PFSK-1 (cell line): ENCODE data around the gene GTF2H4.

Experiments
- FOXP2 ChIP-seq: optimal IDR thresholded peaks from 2 replicates; pipeline ENCODE3; 2011; ENCODE audit warnings: borderline replicate concordance, control low read depth, inconsistent platforms; ENCODE audit not compliant: insufficient read depth; ENCODE audit errors: extremely low read length, extremely low read depth
- POLR2AphosphoS5 ChIP-seq: IDR thresholded peaks from 2 replicates; pipeline ENCODE4 v1.6.1; 2012; ENCODE audit warnings: low read depth, mild to moderate bottlenecking, control low read depth, low read length, moderate library complexity
- SIN3A ChIP-seq: IDR thresholded peaks from 2 replicates; pipeline ENCODE4 v1.6.1; 2012; ENCODE audit warnings: mild to moderate bottlenecking, low read length, moderate library complexity, borderline replicate concordance; ENCODE audit not compliant: insufficient read depth
- TAF1 ChIP-seq: IDR thresholded peaks from 2 replicates; pipeline ENCODE4 v1.6.1; 2012; ENCODE audit warnings: low read length, control low read depth, borderline replicate concordance; ENCODE audit not compliant: insufficient read depth
- TF ChIP-seq, protein P1 (sequence below), 2 experiments: IDR thresholded peaks; 2 replicates each; pipeline versions ENCODE4 v1.6.1 to v1.8.0; 2011 to 2012; ENCODE audit warnings: low read depth in 2 of 2, low read length in 2 of 2, control low read depth in 1 of 2, inconsistent platforms in 1 of 2, mild to moderate bottlenecking in 1 of 2, moderate library complexity in 1 of 2; ENCODE audit not compliant: insufficient read depth in 1 of 2

GTF2H4 gene

DNA sequence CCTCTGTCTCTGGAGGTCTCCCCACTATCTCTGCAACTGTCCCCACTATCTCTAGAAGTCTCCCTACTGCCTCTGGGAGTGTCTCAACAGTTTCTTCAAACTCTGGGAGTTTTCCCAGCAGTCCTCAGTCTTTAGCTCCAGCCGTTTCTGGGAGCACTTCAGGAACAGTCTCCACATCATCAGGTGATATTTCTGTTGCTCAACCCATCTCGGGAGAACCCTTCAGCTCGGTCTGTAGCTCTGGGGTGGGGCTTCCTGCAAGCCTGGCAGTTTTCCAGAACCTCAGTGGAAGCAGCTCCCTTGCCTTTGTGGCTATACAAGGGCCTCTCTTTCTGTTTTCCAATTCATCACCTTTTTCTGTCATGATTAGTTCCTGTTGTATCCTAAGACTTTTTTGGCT is 27.0 kb downstream of the GTF2H4 start:
- TF ChIP-seq POLR2AphosphoS5 (no peak), FOXP2 (no peak), TAF1 (no peak), SIN3A (no peak)
- TF ChIP-seq, protein P1, sequence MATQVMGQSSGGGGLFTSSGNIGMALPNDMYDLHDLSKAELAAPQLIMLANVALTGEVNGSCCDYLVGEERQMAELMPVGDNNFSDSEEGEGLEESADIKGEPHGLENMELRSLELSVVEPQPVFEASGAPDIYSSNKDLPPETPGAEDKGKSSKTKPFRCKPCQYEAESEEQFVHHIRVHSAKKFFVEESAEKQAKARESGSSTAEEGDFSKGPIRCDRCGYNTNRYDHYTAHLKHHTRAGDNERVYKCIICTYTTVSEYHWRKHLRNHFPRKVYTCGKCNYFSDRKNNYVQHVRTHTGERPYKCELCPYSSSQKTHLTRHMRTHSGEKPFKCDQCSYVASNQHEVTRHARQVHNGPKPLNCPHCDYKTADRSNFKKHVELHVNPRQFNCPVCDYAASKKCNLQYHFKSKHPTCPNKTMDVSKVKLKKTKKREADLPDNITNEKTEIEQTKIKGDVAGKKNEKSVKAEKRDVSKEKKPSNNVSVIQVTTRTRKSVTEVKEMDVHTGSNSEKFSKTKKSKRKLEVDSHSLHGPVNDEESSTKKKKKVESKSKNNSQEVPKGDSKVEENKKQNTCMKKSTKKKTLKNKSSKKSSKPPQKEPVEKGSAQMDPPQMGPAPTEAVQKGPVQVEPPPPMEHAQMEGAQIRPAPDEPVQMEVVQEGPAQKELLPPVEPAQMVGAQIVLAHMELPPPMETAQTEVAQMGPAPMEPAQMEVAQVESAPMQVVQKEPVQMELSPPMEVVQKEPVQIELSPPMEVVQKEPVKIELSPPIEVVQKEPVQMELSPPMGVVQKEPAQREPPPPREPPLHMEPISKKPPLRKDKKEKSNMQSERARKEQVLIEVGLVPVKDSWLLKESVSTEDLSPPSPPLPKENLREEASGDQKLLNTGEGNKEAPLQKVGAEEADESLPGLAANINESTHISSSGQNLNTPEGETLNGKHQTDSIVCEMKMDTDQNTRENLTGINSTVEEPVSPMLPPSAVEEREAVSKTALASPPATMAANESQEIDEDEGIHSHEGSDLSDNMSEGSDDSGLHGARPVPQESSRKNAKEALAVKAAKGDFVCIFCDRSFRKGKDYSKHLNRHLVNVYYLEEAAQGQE (IDR thresholded peaks at IDR 0.05; ENCODE audit: insufficient read depth in 1 of 2, low read depth in 2 of 2, low read length in 2 of 2): no peak

DNA sequence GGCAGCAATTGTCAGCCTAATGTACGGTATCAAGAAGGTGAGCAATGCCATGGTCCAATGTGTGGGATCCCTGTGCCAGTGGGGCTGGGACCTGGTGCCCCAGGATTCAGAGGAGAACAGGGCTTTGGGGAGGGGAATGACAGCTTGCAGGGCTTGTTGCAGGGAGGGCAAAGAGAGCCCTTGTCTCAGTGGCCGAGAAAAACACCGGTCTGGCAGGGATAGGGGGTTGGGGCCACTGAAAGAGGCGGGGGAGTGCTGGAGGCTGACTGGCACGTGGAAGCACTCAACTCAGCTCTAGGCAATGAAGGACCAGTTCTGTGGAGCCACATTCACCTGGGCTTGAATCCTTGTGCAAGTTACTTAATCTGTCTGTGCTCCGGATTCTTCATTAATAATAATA is 29.3 kb downstream of the GTF2H4 start:
- no peak for TF ChIP-seq TAF1
- no peak for TF ChIP-seq FOXP2
- TF ChIP-seq SIN3A: no peak
- TF ChIP-seq POLR2AphosphoS5: no peak
- TF ChIP-seq, protein P1 (IDR thresholded peaks at IDR 0.05; ENCODE audit: insufficient read depth in 1 of 2, low read depth in 2 of 2, low read length in 2 of 2): no peak

DNA sequence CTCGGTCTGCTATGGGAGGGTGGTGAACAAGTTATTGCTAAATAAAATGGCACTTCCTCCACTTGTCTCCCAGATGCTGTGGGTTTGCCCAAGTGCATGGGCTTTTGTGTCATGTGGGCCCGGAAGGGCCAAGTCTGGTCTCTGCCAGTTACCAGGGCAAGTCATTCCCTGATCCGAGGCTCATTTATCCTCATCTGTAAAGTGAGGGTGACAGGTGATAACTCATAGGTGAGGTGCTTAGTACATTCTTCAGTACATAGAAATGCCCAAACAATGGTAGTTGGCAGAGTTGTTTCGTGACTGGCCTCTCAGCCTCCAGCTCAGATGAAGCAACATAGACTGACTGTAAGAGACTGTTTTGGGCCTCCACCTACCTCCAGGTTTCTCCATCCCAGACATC is 30.7 kb downstream of the GTF2H4 start:
- no peak for TF ChIP-seq FOXP2
- TF ChIP-seq TAF1: no peak
- TF ChIP-seq SIN3A: no peak
- TF ChIP-seq, protein P1 (IDR thresholded peaks at IDR 0.05; ENCODE audit: insufficient read depth in 1 of 2, low read depth in 2 of 2, low read length in 2 of 2): no peak
- TF ChIP-seq POLR2AphosphoS5: no peak

DNA sequence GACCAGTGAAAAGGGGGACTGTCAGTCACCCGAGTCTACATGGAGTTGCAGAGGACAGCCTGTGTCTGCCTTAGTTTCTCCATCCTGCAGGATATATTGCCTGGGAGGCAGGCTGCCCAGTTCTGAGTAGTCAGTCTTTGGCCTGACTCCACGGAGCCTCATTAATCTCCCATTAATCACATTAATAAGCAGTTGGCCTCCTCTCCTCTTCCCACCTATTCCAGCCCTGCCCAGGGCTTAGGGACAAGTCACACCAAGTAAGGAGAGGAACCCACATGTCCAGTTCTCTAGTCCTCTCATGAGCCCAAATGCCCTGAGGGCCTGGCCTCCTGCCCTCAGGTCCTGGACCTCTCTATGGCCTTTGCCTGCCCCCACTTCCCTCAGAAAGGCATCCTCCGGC is 31.5 kb downstream of the GTF2H4 start:
- TF ChIP-seq POLR2AphosphoS5 (no peak), SIN3A (no peak), FOXP2 (no peak), TAF1 (no peak)
- TF ChIP-seq, protein P1 (IDR thresholded peaks at IDR 0.05; ENCODE audit: insufficient read depth in 1 of 2, low read depth in 2 of 2, low read length in 2 of 2): no peak
